HG03520 (cell line): ENCODE data around the gene IGF2BP2.
"Not testable (repeated sequence)": the region's sequence is repeated elsewhere in the genome, so short reads cannot be mapped to it uniquely, and the experiment has no call there.

Source experiments
- ATAC-seq: cut with Tn5 transposase; IDR thresholded peaks from one replicate; pipeline ENCODE4 v1.9.1; 2021; ENCODE audit warnings: mild to moderate bottlenecking, moderate library complexity; ENCODE audit not compliant: unreplicated experiment

Gene IGF2BP2

DNA sequence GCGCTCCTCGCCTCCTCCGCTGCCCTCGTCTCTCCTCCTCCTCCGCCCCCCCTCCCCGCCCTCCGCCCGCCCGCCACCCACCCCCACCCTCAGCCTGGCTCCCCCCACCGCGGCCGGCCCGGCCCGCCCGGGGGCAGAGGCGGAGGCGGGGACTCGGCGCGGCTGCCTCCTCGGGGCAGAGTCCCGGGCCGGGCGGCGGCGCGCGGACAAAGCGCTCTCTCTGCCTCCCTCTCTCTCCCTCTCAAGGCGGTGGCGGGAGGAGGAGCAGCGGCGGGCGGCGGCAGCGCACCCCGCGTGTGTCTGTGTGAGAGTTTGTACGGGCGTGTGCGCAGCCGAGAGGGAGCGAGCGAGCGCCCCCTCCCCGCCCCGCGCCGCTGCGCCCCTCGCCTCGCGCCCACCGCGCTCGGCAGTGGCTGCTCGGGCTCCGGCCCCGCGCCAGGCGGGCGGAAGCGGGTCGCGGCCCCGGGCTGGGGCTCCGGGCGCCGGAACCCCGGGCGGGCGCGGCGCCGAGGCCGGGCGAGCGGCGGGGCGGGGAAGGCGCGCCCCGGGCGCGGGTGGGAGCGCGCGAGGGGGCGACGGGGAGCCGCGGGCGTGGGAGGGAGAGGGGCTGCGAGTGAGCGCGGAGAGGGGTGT is at the start of gene IGF2BP2:
Gene IGF2BP2, minus strand, starts transcription at position 37 of the 633 bp plus-strand sequence. CDS start 82 bp downstream, outside the sequence.
- no peak for ATAC-seq

DNA sequence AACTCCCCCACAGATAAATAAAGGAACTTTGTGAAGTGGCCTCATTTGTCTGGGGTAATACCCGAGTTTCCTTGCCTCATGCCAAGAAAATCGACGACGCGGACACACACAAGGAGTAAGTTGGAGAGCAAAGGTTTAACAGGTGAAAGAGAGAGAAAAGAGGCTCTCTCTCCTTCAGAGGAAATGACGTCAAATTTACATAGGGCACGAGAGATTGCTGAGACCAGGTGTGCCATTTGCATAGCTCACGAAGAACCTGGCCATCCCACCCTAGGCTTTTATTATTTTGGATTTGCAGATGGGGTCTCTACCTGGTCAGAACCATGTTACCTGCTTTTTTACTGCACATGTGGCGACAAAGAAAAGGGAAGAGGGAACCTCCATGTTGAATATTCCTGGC is 49.3 kb upstream of the IGF2BP2 start:
- ATAC-seq: no peak

DNA sequence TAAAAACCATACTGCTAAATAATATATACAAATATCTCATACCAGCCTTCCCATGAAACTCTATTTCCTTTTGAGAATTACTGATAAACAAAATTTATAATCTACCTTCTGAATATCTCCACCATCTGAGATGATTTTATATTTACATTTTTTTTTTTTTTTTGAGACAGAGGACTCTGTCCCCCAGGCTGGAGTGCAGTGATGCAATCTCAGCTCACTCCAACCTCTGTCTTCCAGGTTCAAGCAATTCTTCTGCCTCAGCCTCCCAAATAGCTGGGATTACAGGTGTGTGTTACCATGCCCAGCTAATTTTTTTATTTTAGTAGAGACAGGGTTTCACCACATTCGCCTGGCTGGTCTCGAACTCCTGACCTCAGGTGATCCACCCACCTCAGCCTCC is 42.8 kb upstream of the IGF2BP2 start:
- ATAC-seq: no peak

DNA sequence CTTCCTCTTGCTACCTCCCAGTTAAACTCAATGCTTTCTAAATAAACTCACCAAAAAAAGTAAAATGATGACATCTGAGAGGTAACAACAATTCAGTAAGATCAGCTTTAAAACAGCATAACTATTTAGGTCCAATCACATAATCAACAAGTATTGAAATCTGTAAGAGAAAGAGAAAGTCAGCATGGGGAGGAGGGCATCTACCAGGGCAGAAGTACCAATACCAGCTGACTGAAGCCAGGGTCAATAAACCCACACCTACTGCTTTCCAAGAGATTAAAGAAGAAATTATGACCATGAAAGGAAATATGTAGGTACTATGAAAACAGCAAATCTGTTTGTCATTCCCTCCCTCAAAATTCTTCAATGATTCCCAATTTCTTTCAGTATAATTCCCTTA is 42.2 kb upstream of the IGF2BP2 start:
- no peak for ATAC-seq

DNA sequence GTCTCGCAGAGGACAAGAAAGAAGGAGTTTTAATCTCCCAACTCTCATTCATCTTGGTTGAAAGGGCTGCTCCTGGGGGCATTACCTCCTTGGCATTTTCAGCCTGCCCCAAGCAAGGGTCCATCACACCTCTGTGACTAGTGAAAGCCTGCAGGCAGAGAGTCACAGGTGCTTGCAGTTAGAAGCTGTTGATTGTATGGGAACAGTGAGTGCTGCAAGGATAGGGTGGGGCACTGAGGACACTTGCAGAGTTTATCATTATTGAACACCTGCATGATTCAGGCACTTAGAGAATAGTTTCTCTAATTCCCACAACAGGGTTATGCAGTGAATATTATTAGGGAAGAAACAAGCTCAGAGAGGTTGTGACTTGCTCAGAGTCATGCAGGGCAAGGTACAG is 41.7 kb upstream of the IGF2BP2 start:
- no peak for ATAC-seq

DNA sequence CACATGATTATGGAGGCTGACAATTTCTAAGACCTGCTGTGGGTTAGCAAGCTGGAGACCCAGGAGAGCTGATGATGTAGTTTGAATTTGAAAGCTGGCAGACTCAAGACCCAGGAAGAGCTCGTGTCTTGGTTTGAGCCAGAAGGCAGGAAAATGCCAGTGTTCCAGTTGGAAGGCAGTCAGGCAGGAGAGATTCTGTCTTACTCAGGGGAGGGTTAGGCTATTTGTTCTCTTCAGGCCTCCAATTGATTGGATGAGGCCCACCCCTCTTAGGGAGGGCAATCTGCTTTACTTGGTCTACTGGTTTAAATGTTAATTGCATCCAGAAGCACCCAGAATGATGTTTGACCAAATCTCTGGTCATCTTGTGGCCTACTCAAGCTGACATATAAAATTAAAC is 40.4 kb upstream of the IGF2BP2 start:
- ATAC-seq: no peak

DNA sequence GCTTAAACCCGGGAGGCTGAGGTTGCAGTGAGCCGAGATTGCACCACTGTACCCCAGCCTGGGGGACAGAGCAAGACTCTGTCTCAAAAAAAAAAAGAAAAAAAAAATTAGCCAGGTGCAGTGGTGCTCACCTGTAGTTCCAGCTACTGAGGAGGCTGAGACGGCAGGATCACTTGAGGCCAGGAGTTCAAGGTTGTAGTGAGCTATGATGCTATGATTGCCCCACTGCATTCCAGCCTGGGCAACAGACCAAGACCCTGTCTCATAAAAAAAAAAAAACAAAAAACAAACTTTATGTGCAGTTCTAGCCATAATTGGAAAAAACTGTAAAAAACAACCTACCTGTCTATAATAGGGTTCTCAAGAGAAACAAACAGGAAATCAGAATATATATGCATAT is 39.9 kb upstream of the IGF2BP2 start:
- no peak for ATAC-seq

DNA sequence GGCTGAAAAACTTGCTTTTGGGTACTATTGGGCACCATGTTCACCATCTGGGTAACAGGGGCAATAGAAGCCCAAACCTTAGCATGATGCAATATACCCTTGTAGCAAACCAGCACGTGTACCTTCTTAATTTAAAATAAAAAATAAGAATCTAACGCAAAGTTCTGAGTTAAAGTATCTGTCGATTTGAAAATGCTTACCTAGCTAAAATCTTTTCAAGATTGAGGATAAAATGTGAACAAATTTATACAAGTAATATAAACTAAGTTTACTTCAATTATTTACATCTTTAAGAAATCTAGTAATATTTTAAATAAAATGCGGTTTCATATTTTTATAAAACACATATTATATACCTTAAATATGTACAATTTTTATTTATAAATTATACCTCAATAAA is 38.1 kb upstream of the IGF2BP2 start:
- ATAC-seq: no peak

DNA sequence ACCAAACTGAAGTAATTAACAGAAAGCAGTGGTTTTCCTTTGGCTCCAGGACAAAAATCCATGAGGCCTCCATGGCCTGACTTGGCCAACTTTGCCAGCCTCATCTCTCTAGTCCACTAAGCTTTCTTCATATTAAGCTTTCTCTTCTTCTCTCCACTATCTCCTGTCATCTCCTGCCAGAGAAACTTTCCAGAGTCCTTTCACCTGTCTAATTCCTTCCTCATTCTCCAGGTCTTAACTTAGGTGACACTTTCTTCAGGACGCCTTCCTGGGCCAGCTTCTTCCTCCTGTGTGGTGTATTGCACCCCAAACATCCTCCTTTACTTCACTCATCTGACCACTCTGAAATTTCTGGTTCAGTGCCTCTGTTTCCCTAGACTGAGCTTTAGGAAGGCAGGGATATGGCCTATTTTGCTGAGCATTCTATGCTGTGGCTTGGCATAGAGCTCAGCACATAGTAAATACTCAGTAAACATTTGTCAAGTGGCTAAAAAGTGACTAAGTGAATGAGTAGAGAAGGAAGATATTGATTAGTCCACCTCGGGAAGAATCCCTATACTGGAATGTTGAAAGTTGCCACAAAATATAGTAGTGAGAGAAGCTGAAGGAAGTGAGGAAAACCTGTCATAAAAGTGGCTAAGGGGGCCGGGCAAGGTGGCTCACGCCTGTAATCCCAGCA is 34.6 kb upstream of the IGF2BP2 start:
- ATAC-seq: no peak

DNA sequence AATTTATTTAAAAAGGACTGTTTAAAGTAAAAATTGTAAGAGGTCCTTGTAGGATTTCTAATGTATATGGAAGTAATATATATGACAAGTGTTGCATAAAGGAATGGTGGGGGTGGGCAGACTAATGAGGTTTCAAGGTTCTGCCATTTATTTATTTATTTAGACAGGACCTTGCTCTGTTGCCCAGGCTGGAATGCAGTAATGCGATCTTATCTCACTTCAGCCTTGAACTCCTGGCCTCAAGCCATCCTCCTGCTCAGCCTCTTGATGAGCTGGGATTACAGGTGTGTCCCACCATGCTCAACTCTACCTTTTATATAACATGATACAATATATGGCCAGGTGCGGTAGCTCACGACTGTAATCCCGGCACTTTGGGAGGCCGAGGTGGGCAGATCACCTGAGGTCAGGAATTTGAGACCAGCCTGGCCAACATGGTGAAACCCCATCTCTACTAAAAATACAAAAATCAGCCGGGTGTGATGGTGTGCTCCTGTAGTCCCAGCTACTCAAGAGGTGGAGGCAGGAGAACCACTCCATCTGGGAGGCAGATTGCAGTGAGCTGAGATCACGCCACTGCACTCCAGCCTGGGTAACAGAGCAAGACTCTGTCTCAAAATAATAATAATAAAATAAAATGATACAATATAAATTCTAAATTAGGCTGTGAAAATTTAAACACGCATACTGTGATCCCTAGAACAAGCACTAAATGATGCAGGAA is 33.8 kb upstream of the IGF2BP2 start:
- ATAC-seq: no peak

DNA sequence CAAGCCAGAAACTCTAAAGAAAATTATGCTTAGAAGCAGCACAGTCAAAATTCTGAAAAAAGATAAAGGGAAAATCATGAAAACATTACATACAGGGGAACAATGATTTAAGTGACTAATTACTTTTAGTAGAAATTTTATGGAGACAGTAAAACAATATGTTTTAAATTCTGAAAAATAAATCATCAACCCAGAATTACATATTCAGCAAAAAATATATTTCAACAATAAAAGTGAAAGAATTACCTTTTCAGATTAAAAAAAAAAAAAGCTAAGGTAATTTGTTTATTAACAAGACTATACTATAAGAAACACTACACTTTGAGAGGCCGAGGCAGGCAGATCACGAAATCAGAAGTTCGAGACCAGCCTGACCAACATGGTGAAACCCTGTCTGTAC is 32.4 kb upstream of the IGF2BP2 start:
- no peak for ATAC-seq

DNA sequence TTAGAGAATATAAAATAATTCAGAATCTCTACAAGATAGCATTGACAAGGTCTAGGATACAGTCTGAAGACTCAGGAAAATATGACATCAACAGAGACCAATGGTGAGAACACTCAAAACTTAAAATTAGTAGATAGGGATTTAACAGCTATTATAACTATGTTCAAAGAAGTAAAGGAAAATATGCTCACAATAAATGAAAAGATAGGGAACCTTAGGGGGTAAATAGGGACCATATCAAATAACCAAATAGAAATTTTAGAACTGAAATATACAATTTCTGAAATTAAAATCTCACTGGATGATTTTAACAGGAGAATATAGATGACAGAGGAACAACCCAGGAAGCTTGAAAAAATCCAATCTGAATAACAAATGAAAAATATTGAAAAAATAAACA is 31.8 kb upstream of the IGF2BP2 start:
- ATAC-seq: no peak

DNA sequence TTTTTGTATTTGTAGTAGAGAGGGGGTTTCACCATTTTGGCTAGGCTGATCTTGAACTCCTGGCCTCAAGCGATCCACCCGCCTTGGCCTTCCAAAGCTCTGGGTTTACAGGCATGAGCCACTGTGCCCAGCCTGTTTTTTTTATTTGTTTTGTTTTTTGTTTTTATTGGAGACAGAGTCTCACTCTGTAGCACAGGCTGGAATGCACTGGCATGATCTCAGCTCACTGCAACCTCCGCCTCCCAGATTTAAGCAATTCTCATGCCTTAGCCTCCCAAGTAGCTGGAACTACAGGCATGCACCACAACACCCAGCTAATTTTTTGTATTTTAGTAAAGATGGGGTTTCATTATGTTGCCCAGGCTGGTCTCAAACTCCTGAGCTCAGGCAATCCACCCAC is 28.9 kb upstream of the IGF2BP2 start:
- not testable (repeated sequence) for ATAC-seq

DNA sequence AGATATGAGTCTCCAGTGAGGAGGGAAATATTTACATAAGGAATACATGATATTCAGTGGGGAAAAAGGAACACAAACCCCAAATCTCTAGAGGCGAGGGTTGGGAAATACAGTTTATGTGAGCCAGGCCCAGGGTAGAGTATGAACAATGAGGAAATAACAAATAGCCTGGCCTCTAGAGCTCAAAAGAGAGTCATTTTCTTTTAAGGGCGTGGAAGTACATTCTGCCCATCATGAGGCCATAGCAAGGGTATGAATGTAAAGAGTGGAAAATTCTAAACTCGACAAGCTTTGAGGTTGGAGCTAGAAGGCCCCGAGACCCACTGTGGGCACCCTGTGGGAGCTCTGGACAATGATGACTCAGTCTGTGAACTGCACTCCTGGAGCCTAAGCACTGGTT is 27.8 kb upstream of the IGF2BP2 start:
- ATAC-seq: no peak

DNA sequence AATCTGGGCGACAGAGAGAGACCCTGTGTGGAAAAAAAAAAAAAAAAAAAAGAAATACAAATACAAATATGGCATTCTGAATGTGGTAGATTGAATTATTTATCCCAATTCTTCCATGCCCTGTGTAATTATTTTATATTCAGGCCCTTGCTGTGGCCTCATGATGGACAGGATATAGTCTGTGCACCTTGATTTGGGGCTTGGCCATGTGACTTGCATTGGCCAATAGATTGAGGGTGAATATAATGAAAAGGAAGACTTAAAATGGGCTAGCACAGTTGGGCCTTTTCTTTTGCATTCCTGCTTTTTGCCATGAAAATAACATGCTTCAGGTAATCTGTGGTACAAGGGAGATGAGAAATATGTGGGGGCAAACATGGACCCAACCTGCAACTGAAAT is 27.1 kb upstream of the IGF2BP2 start:
- ATAC-seq: no peak

DNA sequence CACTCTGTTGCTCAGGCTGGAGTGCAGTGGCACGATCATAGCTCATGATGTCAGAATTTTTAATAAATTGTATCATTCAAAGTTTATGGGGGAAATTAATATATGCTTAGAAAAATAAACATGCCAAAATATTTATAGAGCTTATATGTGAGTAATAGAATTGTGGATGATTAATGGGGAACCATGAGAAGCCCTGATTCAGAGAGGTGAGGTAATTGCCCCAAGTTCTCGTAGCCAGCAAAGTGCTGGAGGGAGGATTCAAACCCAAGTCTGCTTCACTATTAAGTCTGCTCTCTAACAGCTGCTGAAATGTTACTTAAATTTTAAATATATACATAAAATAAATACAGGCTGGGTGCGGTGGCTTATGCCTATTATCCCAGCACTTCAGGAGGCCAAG is 26.2 kb upstream of the IGF2BP2 start:
- ATAC-seq: no peak

DNA sequence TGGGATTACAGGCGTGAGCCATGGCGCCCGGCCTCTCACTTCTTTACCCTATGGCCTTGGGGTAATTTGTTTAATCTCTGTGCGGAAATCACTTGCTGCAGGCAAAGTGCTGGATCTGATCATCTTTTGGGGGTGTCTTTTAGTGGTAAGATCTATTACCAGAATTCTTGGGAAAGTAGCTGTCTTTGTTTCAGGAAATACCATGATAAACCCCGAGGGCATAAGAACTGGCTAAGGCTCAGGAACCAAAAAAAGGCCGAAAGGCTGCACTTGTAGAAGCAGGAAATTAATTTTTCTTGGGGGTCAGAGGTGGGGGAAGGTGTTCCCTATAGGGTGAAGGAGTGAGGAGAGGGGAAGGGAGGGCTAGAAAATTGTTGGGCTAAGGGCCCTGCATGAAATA is 22.7 kb upstream of the IGF2BP2 start:
- ATAC-seq: no peak

DNA sequence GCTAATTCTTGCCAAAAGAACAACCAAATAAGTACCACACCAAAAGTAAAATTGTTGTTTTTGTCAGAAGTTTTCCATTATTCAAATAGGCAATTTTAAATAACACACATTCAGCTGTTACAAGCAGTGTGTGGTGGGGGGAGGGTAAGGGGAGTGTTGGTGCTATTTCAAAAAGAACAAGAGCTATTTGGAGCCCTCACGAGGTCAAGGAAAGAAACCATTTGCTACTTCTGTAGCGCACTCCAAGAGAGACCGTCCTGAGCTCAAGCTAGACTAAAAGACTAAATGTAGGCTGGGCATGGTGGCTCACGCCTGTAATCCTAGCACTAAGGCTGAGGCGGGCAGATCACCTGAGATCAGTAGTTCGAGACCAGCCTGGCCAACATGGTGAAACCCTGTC is 21.2 kb upstream of the IGF2BP2 start:
- ATAC-seq: no peak

DNA sequence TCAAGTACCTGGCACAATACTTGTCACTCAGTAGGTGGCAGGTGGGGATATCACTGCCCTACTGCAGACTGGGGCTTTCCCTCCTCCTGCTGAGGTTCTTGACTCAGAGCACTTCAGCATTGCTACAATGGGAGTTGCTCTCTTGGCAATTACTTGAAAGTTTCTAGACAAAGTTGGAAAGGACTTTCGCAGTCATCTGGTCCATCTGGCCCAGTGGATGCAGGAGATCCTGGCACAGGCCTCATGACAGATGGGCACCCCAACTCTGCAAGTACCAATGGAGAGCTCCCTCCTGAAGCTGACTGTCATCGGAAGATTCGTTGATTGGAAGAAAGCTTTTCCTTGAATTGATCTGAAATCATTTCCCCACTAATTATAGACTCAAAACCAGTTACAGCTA is 19.2 kb upstream of the IGF2BP2 start:
- ATAC-seq: no peak

DNA sequence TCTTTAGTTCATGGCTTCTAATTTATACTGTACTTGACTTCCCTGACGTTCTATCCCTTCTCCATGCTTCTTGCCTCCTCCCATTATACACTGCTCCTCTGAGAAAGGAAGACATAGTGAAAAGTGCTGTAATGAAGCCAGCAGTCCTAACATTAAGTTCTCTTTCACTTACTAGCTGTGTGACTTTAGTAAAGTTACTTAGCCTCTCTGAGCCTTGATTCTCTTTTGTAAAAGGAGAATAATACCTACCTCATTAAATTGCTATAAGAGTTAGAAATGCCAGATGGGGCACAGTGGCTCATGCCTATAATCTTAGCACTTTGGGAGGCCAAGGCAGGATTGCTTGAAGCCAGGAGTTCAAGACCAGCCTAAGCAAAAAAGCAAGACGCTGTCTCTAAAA is 18.8 kb upstream of the IGF2BP2 start:
- no peak for ATAC-seq

DNA sequence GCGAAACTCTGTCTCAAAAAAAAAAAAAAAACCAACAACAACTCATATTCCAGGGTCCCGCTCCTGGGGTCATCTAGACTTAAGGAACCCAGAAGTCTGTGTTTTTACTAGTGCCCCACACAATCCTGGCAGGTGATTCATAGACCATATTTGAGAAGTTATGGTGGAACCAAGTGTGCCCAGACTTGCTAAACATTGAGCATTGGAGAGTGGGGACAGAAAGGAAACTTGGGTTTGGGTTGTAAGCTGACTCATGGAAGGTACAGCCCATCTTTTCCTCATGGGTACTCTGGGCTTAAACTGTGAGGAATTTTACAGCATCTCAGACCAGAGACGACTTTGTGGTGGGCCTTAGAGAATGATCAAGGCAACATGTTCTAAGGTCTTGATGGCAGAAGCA is 18.3 kb upstream of the IGF2BP2 start:
- ATAC-seq: no peak

DNA sequence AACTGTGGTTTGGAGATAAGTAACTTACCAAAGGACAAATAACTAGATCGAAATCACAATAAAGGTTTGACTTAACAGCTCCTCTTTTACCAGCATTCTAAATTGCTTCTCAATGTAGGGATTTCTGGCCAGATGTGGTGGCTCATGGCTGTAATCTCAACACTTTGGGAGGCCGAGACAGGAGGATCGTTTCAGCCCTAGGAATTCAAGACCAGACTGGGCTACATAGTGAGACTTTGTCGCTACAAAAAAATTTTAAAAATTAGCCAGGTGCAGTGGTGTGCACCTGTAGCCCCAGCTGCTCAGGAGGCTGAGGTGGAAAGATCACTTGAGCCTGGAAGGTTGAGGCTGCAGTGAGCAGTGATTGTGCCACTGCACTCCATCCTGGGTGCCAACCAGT is 17.4 kb upstream of the IGF2BP2 start:
- ATAC-seq: no peak
